K562 (cell line): ENCODE results near the gene GDF7. TPM values are rescaled to one million over a fixed set of nuclear protein-coding genes. Genes with fewer than 3 reads are reported as not detected.

ENCODE experiments used
- ATAC-seq: fragments of 200-7000 bp; cut with Tn5 transposase; 3 replicates; pipeline ENCODE4 v1.9.1; 2020; ENCODE audit warnings: moderate library complexity
- BruUV-seq: library from RNA; stranded (reverse); fragments of 400-500 nt; replicated peaks from 2 replicates; lab custom pipeline; 2021; lab: Mats Ljungman, UMichigan
- CTCF ChIA-PET: fragments of 300-600 bp; formaldehyde crosslinking; extraction: SDS; loops from one replicate; lab custom pipeline; 2021; ENCODE audit warnings: low intra/inter-chr PET ratio; lab: Yijun Ruan, JAX
- POLR2A ChIA-PET: fragments of 300-600, 350-650 bp; sonication (Branson Sonifier 250); formaldehyde crosslinking; extraction: SDS; loops from one replicate; lab custom pipeline; 2021; ENCODE audit warnings: antibody characterized with exemption, inconsistent platforms; lab: Yijun Ruan, JAX
- DNase-seq, 4 experiments: peaks; one replicate each; pipeline versions ENCODE4 v3.0.0 to v3.0.0-alpha.2; 2011 to 2018; ENCODE audit warnings: low spot score in 3 of 4, mixed read lengths in 3 of 4; ENCODE audit errors: extremely low read depth in 1 of 4
- FAIRE-seq: peaks from 2 replicates; lab custom pipeline; 2011; peaks lifted over from hg19 to GRCh38; lab: Jason Lieb, UNC
- H2AFZ ChIP-seq: 2 replicates; pipeline ENCODE4 v1.6.0; 2011; ENCODE audit warnings: low read depth, low read length, control low read depth, inconsistent platforms
- H3K27ac ChIP-seq: fragments of 200-600 bp; 3 replicates; pipeline ENCODE4 v1.8.0; 2011; ENCODE audit warnings: low read depth, mild to moderate bottlenecking, control low read depth, inconsistent platforms, low read length, moderate library complexity, mixed read lengths; ENCODE audit errors: extremely low read depth
- H3K27me3 ChIP-seq, 2 experiments: fragments of 300-600 bp in 1 of 2; 2 replicates in 1 of 2; 3 replicates in 1 of 2; pipeline versions ENCODE4 v1.6.0 to v1.8.0; 2011; ENCODE audit warnings: inconsistent platforms in 2 of 2, low read length in 2 of 2, mild to moderate bottlenecking in 1 of 2, mixed read lengths in 1 of 2, moderate library complexity in 1 of 2; ENCODE audit not compliant: control insufficient read depth in 2 of 2, insufficient read depth in 2 of 2
- H3K36me3 ChIP-seq: fragments of 300-600 bp; 3 replicates; pipeline ENCODE4 v1.8.0; 2011; ENCODE audit warnings: mild to moderate bottlenecking, low read length, inconsistent platforms; ENCODE audit not compliant: control insufficient read depth, insufficient read depth
- H3K4me1 ChIP-seq, 2 experiments: fragments of 200-600 bp in 1 of 2; replicated peaks in 1 of 2; 2 replicates in 1 of 2; 3 replicates in 1 of 2; pipeline versions ENCODE4 v1.5.1 to v1.8.0; 2011; ENCODE audit warnings: inconsistent platforms in 2 of 2, low read length in 2 of 2, mild to moderate bottlenecking in 1 of 2, mixed read lengths in 1 of 2, moderate library complexity in 1 of 2; ENCODE audit not compliant: control insufficient read depth in 2 of 2, insufficient read depth in 2 of 2
- H3K4me2 ChIP-seq: 2 replicates; pipeline ENCODE4 v1.6.1; 2011; ENCODE audit warnings: low read length, control low read depth, inconsistent platforms, mixed read lengths; ENCODE audit not compliant: insufficient read depth
- H3K4me3 ChIP-seq: fragments of 200-600 bp; sonication (generic), shearing (Covaris generic); 2 replicates; pipeline ENCODE4 v1.5.1; 2016; ENCODE audit warnings: control low read depth, inconsistent platforms
- H3K79me2 ChIP-seq: fragments of 200-600 bp; 3 replicates; pipeline ENCODE4 v1.8.0; 2011; ENCODE audit warnings: low read length, inconsistent platforms; ENCODE audit not compliant: control insufficient read depth, insufficient read depth
- H3K9ac ChIP-seq, 2 experiments: 2 replicates each; pipeline versions ENCODE4 v1.6.0 to v1.6.1; 2011; ENCODE audit warnings: low read depth in 2 of 2, low read length in 2 of 2, control low read depth in 1 of 2, inconsistent platforms in 1 of 2, mild to moderate bottlenecking in 1 of 2, mixed read lengths in 1 of 2; ENCODE audit not compliant: insufficient read depth in 1 of 2
- H3K9me1 ChIP-seq: one replicate; pipeline ENCODE4 v1.6.0; 2011; ENCODE audit warnings: inconsistent platforms, mild to moderate bottlenecking, low read length, moderate library complexity; ENCODE audit not compliant: control insufficient read depth, insufficient read depth
- H3K9me3 ChIP-seq: replicated peaks from 2 replicates; pipeline ENCODE4 v1.5.1; 2011; ENCODE audit warnings: low read depth, low read length, inconsistent platforms; ENCODE audit not compliant: control insufficient read depth, insufficient read depth
- H4K20me1 ChIP-seq: replicated peaks from 2 replicates; pipeline ENCODE4 v1.6.1; 2011; ENCODE audit warnings: low read length, inconsistent platforms, mixed read lengths; ENCODE audit not compliant: control insufficient read depth, insufficient read depth
- FOXA3 ChIP-seq, 2 experiments: fragments of 450-650 bp in 1 of 2; sonication (generic) in 1 of 2; formaldehyde crosslinking; IDR thresholded peaks in 1 of 2; conservative IDR thresholded peaks in 1 of 2; 2 replicates each; pipeline versions ENCODE4 v1.4.0 to v1.8.0; 2020 to 2022; ENCODE audit warnings: mild to moderate bottlenecking in 2 of 2, missing genetic modification reagents in 1 of 2
- WGBS: fragments of 100-300 bp; shearing (Covaris generic); methylation state at CpG from one replicate; pipeline ENCODE4 v1.1.6; 2016; ENCODE audit warnings: low coverage, mixed read lengths; ENCODE audit not compliant: insufficient coverage; ENCODE audit errors: missing lambda C conversion rate; 5-methylcytosine and 5-hydroxymethylcytosine counted together
- in situ Hi-C: fragments of 300-500 bp; cut with MboI; formaldehyde crosslinking; loops from 4 replicates; pipeline ENCODE4 v1.15.0; 2018; ENCODE audit warnings: inconsistent platforms, mixed read lengths
- intact Hi-C: fragments of 100-400 bp; cut with micrococcal nuclease; formaldehyde crosslinking; loops from 2 replicates; pipeline ENCODE4 v1.14.2; 2022
- polyA plus RNA-seq, 8 experiments: library from polyadenylated mRNA; depleted of rRNA in 4 of 8; stranded (reverse) in 5 of 8; unstranded in 3 of 8; fragments of >200 nt; fragmentation: Nextera tagmentation in 2 of 8; fragmentation: Illumina TruSeq in 1 of 8; extraction: Ambion mirVana in 2 of 8; extraction: Trizol in 1 of 8; gene quantifications; 2 replicates each; pipeline versions ENCODE4 v1.2.1 to v1.2.3, GENCODE V29; 2011 to 2014; ENCODE audit warnings: inconsistent platforms in 1 of 8, missing spikeins in 1 of 8
- total RNA-seq, 7 experiments: library from RNA; depleted of rRNA in 6 of 7; stranded (reverse); fragments of >200 nt in 6 of 7; fragmentation: Illumina TruSeq in 2 of 7; extraction: Trizol in 2 of 7; gene quantifications; 2 replicates each; pipeline versions ENCODE4 v1.2.1 to v1.2.3, GENCODE V29; 2011 to 2021; ENCODE audit warnings: low replicate concordance in 1 of 7
- TF ChIP-seq, protein P1 (sequence below): sonication (generic); formaldehyde crosslinking; IDR thresholded peaks from 2 replicates; pipeline ENCODE4 v1.8.1; 2023; ENCODE audit warnings: mild to moderate bottlenecking, missing genetic modification reagents, moderate library complexity
- TF ChIP-seq, protein P2 (sequence below): sonication (generic); formaldehyde crosslinking; IDR thresholded peaks from 2 replicates; pipeline ENCODE4 v1.8.1; 2023; ENCODE audit warnings: mild to moderate bottlenecking, missing genetic modification reagents

GDF7 gene
- total and polyA plus RNA-seq, 9 of the 15 experiments (the other 6 are each of a cell fraction or from before 2014, with no cell fraction given): 0.01 TPM; not detected in 7

DNA sequence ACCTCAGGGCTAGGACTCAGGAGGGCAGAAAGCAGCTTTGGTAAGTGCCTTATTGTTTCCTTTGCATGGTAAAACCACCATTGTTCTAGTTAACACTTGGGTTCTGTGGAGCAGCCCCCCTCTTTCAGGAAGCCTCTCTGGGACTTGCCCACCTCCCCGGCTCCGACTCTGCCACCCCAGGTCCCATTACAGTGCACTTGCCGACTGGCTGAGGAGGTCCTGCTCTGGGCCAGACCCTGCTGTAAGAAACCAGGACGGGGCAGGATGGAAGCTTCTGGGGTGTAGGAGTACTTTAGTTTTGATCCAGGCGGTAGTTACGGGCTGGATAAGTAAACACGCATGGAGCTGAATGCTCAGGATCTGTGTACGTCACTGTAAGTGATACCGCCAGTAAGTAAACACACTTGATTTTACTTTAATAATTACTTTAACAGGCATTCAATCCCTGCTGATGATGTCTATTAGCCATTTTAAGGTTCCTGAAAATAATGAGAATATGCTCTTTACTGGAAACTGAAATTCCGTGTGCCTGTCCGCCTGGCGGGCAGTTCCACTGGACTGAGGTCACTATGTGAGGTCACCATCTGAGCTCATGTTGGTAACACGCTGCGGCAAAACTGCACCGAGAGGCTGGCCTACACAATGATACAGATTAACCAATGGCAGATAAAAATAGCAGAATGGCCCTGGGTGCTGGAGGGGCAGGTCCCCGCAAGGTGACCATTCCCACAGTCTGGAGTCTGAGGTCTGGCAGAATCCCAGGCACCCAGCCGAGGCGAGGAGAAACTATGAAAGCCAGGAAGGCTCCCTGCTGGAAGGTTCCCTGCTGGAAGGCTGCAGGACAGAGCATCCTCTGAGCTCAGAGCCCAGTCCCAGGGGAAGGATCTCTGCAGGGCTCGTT lies 41.2 kb upstream of the GDF7 start:
- Histone ChIP-seq H3K9me3 (no peaks in the 10 kb centered on the region), H2AFZ (no peak overlapping the region), H3K27me3 (peaks cover 0 to 11% of the 10 kb centered on the region in 2 experiments; a peak in 1 of 5 replicates), H3K9me1 (no peaks in the 10 kb centered on the region), H3K4me1 (no peaks in the 10 kb centered on the region), H3K4me3 (no peak overlapping the region), H3K79me2 (no peaks in the 10 kb centered on the region), H4K20me1 (no peaks in the 10 kb centered on the region), H3K4me2 (no peak overlapping the region), H3K36me3 (no peaks in the 10 kb centered on the region), H3K9ac (no peak overlapping the region), H3K27ac (no peak overlapping the region)
- ATAC-seq (no peak), DNase-seq (no peak), FAIRE-seq (no peak)
- 58% methylated on average over 19 of the region's 19 CpGs for WGBS
- in situ Hi-C loops: no loop called here
- intact Hi-C loops: no loop called here
- TF ChIP-seq, protein P1, sequence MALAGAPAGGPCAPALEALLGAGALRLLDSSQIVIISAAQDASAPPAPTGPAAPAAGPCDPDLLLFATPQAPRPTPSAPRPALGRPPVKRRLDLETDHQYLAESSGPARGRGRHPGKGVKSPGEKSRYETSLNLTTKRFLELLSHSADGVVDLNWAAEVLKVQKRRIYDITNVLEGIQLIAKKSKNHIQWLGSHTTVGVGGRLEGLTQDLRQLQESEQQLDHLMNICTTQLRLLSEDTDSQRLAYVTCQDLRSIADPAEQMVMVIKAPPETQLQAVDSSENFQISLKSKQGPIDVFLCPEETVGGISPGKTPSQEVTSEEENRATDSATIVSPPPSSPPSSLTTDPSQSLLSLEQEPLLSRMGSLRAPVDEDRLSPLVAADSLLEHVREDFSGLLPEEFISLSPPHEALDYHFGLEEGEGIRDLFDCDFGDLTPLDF (CRISPR knock-in tag): no peak
- TF ChIP-seq, protein P2, sequence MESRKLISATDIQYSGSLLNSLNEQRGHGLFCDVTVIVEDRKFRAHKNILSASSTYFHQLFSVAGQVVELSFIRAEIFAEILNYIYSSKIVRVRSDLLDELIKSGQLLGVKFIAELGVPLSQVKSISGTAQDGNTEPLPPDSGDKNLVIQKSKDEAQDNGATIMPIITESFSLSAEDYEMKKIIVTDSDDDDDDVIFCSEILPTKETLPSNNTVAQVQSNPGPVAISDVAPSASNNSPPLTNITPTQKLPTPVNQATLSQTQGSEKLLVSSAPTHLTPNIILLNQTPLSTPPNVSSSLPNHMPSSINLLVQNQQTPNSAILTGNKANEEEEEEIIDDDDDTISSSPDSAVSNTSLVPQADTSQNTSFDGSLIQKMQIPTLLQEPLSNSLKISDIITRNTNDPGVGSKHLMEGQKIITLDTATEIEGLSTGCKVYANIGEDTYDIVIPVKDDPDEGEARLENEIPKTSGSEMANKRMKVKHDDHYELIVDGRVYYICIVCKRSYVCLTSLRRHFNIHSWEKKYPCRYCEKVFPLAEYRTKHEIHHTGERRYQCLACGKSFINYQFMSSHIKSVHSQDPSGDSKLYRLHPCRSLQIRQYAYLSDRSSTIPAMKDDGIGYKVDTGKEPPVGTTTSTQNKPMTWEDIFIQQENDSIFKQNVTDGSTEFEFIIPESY (CRISPR knock-in tag): peak; percentile 49; the same call in 1 of the 2 replicates
- 0 out of 4 replicates have a peak, but pooled peaks of 1 of the 2 experiments have one; percentile 39 for TF ChIP-seq FOXA3 (CRISPR knock-in tag; conservative IDR thresholded peaks at IDR 0.05 in 1 of 2, IDR thresholded peaks at IDR 0.05 in 1 of 2)
- ChIA-PET CTCF (no interaction called here), POLR2A (interaction anchor here (0.5 to 1.5 kb wide), 4 partner anchors 9 to 184 kb away, joined by 3 to 5 read pairs (median 4); no protein-coding TSS in a partner anchor)
- no TSS peak for BruUV-seq
